ENCODE results near the gene LMAN2L.

Gene LMAN2L, protein sequence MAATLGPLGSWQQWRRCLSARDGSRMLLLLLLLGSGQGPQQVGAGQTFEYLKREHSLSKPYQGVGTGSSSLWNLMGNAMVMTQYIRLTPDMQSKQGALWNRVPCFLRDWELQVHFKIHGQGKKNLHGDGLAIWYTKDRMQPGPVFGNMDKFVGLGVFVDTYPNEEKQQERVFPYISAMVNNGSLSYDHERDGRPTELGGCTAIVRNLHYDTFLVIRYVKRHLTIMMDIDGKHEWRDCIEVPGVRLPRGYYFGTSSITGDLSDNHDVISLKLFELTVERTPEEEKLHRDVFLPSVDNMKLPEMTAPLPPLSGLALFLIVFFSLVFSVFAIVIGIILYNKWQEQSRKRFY

DNA sequence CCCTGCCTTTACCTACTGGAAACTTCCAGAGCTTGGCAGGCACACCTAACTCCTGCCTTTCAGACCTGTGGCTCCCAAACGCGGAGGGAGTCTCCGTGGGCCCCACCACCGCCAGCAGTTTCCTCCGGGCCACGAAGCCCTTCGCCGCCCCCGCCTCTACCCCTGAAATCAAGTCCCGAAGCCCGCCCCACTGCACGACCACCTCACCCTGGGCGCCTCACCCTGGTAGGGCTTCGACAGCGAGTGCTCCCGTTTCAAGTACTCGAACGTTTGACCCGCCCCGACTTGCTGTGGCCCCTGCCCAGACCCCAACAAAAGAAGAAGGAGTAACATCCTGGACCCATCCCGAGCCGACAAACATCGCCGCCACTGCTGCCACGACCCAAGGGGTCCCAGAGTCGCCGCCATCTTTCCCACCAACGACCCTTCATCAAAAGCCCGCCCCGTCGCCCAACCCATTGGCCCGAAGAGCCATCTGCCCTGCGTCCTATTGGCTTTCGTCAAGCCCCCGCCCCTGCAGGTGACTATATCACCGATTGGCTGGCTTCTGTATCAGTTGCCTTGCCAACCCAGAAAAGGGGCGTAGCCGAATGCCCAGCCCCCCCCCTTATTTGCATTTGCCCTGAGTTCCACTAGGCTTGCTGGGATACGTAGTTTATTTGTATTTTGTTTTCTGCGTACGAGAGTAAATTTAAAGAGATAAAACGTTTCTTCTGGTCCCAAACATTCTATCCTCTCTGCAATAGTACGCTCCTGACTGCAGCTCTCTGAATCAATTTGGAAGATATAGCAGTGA is at the start of gene LMAN2L:
TSS of gene LMAN2L (minus strand) at position 432 of the 796 bp plus-strand sequence. CDS start at position 408, 24 bp downstream.
- DNase-seq (ENCODE audit: low read depth), result peak; percentile 97
- TF ChIP-seq, protein P1, sequence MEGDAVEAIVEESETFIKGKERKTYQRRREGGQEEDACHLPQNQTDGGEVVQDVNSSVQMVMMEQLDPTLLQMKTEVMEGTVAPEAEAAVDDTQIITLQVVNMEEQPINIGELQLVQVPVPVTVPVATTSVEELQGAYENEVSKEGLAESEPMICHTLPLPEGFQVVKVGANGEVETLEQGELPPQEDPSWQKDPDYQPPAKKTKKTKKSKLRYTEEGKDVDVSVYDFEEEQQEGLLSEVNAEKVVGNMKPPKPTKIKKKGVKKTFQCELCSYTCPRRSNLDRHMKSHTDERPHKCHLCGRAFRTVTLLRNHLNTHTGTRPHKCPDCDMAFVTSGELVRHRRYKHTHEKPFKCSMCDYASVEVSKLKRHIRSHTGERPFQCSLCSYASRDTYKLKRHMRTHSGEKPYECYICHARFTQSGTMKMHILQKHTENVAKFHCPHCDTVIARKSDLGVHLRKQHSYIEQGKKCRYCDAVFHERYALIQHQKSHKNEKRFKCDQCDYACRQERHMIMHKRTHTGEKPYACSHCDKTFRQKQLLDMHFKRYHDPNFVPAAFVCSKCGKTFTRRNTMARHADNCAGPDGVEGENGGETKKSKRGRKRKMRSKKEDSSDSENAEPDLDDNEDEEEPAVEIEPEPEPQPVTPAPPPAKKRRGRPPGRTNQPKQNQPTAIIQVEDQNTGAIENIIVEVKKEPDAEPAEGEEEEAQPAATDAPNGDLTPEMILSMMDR (IDR thresholded peaks at IDR 0.05; ENCODE audit: low read length, missing control alignments), result no peak
- H3K4me3 ChIP-seq (replicated peaks; ENCODE audit: low read depth, low read length), result peak within 1 kb of the TSS; percentile 92

DNA sequence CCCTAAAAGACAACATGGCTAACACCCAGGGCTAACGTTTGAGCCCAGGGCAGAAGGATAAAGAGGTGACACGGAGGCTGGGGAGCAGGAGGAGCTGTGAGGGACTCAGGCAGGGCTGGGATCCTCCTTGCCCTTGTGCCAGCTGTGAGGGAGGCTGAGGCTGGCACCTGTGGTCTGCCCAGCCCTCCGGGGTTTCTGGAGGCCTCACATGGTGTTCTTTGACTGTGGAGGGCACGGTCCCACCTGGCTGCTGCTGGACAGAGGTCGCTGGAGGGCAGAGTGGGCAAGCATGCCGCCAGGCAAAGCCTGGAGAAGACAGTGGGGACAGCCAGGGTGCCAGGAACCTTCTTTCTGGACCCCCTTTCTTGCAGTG is 49.4 kb upstream of the LMAN2L start:
- no peak overlapping the region for H3K4me3 ChIP-seq (replicated peaks; ENCODE audit: low read depth, low read length)
- TF ChIP-seq, protein P1 (IDR thresholded peaks at IDR 0.05; ENCODE audit: low read length, missing control alignments), result no peak
- no peak for DNase-seq (ENCODE audit: low read depth)

DNA sequence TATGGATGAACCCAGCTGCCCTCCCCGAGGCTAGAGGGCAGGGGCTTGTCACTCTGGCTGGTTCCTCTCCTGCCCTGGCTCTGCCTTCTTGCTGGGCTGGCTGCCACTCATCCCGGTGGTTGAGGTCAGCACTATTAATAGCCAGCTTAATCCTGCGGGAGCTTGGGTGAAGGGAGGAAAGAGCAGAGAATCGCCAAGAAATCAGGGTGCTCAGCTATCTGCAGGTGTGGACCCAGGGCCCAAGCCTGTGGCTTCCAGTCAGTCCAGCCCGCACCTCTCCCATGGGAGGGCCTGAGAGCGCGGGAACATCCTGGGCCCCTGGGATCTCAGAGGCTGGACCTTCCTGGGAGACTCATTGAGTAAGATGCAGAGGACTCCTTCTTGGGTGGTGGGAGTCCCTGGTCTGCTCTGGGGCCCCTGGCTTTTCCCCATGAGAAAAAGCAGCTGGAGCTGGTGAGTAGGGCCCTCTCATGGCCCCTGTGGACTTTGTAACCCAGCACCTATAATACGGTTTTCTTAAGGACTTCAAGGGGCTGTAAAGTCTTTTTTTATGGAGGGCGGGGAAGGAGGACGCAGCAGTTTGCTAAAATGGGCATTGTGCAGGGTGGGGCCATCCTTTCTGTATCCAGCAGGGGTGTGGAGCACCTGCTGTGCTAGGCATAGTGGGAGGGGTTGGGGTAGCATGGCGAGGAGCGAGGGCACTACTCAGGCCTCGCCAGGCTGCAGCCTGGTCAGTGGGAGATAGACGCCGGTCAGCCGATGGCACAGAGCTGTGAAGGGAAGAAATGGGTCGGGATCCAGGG is 48.8 kb upstream of the LMAN2L start:
- no peak overlapping the region for H3K4me3 ChIP-seq (replicated peaks; ENCODE audit: low read depth, low read length)
- peak; percentile 23 for DNase-seq (ENCODE audit: low read depth)
- TF ChIP-seq, protein P1 (IDR thresholded peaks at IDR 0.05; ENCODE audit: low read length, missing control alignments), result no peak

DNA sequence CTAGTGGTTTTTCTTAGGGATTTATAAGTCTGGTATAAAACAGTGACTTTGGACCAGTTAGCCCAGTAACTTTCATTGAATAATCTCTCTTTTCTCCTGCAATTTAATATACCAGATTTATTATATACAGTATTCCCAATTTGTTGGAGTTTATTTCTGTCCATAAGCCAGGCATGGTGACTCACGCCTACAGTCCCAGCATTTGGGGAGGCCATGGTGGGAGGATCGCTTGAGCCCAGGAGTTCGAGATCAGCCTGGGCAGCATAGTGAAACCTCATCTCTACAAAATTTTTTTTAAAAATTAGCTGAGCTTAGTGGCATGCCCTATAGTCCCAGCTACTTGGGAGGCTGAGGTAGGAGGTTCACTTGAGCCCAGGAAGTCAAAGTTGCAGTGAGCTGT is 47.5 kb upstream of the LMAN2L start:
- TF ChIP-seq, protein P1 (IDR thresholded peaks at IDR 0.05; ENCODE audit: low read length, missing control alignments), result no peak
- no peak for DNase-seq (ENCODE audit: low read depth)
- H3K4me3 ChIP-seq (replicated peaks; ENCODE audit: low read depth, low read length), result no peak overlapping the region

DNA sequence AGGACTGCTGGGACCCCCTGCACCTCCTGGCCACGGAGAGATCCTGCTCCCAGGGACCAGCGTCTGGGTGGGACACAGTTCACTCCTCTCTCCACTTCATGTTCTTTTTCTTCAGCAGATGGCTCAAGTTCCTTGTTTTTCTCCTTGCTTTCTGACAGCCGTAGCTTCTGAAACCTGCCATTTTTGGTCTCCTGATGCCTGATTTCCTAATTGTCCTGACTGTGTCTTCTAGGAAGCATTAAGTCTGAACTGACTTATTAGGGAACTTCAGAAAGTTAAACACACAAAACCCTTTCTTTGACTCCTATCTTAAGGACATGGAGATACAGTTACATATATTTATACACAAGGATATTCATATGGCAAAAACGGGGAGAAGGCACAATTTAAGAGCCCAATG is 43.5 kb upstream of the LMAN2L start:
- no peak overlapping the region for H3K4me3 ChIP-seq (replicated peaks; ENCODE audit: low read depth, low read length)
- TF ChIP-seq, protein P1 (IDR thresholded peaks at IDR 0.05; ENCODE audit: low read length, missing control alignments), result no peak
- DNase-seq (ENCODE audit: low read depth), result no peak

DNA sequence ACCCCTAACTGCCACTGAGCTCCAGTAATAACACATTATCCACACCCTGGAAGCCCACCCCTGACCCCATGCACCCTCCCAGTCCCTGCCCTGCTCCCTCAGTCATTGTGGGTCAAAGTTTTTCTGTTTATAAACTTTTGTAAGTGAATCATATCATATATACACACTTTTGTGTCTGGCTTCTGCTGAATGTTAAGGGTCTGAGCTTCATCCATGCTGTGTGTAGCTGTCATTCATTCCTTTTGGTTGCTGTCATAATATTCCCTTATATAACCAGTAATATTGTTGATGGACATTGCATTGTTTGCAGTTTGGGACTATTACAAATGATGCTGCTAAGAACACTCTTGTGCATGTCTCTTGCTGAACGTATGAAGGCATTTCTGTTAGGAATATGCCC is 35.3 kb upstream of the LMAN2L start:
- no peak overlapping the region for H3K4me3 ChIP-seq (replicated peaks; ENCODE audit: low read depth, low read length)
- TF ChIP-seq, protein P1 (IDR thresholded peaks at IDR 0.05; ENCODE audit: low read length, missing control alignments), result no peak
- no peak for DNase-seq (ENCODE audit: low read depth)
